RPMI8226 (cell line): Measurements from ENCODE around the gene MICAL2.

Source experiments
- DNase-seq: peaks from one replicate; pipeline ENCODE4 v3.0.0-alpha.2; 2015

MICAL2 gene

DNA sequence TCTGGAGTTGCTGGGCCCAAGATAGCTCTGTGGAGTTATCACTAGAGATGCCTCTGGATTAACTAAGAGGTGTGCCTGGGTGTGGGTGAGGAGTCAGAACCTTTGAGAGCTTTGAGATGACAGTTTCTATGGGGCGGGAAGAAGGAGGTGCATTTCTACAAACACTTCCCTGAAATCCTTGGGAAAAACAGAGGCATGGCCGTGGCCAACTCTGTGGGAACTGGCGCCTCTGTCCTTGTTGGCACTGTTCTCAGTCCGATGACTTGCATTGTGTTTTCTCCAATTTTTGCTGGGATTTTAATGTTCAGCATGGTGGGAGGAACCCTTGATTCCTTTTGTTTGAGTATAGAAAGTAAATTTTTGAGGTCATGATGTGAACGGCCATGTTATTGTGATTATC, 151.2 kb downstream of the MICAL2 start:
- DNase-seq: no peak

DNA sequence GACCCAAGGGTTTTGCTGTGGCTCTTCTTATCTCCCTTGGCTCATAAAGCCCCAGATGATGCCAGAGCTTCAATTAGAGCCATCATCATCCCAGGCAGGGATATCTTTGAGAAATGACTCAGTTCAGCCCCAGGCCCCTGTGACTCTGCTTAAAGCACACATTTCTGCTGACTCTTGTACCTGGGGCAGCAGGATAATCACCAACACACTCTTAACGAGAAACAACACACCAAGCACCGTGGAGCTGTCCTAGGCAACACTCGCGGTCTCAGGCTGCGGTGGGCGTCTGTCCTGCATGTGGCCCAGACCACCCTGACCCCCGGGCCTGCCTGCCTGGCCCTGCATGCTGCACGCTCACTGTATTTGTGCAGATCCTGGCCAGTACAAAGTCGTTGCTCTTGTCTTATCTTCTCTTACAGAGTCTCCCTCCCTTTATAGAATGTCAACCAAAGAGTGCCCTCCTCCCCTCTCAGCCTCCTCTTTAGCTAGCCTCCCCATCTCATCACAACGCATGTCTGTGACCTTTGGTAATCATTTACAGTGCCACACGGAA, 152.8 kb downstream of the MICAL2 start:
- no peak for DNase-seq

DNA sequence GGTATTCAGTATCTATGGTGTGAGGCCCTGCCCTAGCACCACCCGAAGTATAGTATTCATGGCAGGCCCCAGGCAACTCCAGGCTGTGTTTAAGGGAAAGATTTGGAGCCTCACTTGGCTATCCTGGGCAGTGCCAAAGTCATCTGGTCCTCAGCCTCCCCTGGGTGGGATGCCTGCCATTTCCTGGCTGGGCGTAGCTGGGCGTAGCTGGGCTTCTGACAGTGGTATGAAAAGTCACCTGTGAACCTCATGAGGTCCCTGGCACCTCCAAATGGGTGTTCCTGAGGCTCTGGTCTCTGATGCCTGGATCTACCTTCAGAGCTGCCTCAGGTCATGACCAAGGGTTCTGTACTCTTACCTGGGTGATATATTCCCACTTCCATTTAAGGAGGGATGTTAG, 154.0 kb downstream of the MICAL2 start:
- no peak for DNase-seq

DNA sequence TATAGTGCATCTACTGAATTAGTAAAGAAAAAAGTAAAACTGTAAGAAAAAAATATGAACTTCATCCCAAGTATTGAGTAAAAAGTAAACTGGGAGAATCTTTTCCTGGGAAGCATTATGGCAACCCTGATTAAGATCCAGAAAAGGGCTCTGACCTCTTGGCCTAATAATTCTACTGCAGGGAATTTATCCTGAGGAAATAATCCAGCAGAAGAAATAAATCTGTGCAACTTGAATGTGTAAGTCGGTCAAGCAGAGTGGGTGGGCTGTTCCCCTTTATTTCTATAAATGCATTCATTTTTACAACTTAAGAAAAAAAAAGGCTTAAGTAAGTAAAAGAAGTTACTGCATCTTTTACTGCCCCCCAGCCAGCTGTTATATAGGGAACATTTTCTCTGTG, 155.7 kb downstream of the MICAL2 start:
- no peak for DNase-seq

DNA sequence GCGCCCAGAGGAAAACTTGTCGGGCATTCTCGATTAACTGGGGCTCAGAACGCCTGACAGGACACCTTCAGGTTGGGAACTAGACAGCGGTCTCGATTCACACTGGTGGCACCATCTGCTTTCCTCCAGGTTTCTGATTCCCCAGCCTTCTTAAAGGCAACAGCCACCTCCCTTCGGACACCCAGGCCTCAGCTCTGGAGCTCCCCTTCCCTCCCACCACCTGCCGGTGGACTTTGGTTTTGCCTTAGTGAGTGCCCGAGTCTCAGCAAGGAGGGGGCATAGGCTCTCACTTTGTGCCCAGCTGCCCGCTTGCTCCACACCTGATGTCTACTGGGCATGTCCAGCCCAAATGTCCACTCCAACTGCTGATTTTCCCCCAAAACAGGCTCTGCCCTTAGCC, 156.6 kb downstream of the MICAL2 start:
- peak; percentile 25 for DNase-seq

DNA sequence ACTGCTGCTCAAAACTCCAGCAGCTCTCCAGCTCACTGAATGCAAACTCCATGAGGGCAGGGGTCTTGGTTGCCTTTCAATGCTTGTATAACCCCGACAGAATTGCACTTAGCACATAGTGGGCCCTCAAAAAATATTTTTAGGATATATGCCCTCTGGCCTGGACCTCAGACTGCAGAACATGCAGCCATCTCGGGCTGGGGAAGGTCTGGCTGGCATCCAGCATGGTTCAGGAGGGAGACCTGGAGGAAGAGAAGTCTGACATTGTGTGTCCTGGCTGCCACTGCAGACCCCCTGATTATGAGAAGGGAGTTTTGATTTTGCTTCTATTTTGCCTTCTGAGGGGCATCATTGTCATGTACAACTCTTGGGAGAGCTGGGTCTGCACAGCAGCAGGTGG, 157.5 kb downstream of the MICAL2 start:
- no peak for DNase-seq

DNA sequence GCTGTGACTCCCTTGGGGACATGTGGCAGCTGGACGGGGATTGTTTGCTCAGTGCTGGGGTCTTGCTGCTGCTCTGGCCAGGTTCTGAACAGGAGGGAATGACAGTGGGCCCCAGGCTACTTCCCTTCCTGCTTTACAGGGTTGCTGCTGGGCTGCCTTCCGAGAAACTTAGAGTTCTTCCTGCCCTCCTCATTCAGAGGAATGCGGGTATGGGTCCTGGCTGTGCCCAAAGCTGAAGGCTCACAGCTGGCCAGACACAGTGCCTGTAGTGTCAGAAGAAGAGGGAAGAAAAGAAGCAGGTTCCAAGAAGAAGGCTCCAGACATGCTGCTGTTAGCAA, 158.7 kb downstream of the MICAL2 start:
- peak; percentile 9 for DNase-seq

DNA sequence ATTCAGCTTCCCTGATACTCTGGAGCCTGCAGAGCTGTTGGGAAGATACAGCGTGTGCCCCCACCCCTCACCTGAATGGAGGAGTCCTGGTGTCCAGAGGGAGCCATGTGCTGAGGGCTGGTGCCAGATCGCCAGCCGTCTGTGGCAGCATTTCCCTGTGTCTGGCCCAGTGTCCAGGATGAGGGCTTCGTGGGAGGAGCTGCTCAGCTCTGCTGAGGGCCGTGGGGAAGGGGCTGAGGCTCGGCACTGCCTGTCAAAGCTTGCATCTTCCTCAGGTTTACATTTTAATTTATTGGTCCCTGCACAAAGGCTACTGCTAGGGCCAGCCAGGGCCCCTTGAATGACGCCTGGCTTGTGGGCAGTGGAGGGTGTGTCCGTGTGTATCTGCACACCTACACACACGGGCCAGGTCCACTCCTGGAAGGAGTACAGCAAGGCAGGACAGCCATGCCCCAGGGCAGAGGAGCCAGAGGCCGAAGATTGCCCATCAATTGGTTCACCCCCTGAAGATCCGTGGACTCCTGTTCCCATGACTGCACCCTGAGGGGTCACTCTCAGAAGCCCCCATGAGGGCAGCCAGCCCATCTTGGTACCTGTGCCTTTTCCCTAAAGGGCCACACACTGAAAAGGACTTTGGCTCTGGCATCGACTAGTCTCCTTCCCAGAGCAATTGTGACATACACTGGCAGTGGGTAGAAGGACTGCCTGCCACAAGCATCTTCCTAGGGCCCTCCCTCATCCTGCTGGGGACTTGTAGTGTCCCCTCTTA, 159.2 kb downstream of the MICAL2 start:
- DNase-seq: no peak

DNA sequence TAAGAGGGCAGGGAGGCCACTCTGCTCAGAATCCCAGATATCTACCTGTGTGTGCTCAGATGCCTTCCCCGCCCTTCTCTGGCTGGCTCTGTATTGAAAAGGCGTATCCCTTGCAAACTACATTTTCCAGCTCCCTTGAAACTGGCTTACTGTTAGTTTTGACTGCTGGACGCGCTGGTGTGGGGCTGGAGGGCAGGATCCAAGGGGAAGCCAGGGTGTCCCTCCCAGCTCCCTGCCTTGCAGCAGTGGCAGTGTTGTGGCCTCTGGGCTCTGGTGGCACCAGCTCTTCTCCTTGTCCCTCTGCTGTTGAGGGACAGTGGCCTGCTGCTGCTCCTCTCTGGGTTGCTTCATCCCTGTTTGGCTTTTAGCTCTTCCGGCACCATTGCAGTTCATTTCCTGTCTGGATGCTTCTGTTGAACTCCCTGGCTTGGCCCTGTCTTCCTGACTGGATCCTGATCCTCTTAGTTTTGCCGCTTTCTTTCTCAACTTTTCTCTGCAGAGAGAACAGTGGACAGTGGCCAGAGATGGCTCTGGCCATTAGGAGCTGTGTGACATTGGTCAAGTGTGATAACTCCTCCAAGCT, 159.9 kb downstream of the MICAL2 start:
- DNase-seq: no peak

DNA sequence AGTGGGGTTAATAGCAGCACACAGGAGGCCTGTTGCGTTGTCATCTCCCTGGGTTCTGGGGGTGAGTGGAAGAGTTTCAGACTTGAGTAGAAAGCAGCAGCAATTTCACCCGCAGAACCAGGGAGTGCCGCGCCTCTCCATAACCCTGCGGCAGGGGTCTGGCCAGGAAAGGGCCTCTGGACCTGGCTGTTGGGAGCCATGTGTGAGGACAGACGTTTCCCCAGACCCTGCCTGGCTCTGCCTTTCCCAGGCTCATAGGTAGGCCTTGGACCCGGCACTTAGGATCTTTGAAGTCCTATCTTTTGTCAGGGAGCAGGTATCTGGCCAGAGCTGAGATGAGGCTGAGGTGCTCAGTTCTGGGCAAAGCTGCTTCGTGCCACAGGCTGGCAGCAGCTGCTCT, 160.4 kb downstream of the MICAL2 start:
- no peak for DNase-seq

DNA sequence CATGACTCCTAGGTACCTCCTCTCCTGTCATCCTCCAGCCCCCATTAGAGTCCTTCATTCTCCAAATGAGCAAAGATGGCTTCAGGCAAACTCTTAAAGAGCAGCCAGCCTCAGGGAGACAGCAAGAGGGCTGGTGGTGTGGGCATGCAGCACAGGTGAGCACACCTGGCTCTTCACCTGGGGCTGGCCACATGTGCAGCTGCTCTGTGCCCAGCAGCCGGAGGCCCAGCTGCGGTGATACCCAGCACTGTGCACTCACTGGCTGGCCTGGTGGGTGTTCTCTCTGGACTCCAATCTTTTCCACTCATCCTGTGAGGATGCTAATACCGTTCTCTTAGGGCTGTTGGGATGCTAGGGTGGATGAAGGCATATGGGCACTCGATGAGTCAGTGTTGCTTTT, 160.9 kb downstream of the MICAL2 start:
- DNase-seq: no peak

DNA sequence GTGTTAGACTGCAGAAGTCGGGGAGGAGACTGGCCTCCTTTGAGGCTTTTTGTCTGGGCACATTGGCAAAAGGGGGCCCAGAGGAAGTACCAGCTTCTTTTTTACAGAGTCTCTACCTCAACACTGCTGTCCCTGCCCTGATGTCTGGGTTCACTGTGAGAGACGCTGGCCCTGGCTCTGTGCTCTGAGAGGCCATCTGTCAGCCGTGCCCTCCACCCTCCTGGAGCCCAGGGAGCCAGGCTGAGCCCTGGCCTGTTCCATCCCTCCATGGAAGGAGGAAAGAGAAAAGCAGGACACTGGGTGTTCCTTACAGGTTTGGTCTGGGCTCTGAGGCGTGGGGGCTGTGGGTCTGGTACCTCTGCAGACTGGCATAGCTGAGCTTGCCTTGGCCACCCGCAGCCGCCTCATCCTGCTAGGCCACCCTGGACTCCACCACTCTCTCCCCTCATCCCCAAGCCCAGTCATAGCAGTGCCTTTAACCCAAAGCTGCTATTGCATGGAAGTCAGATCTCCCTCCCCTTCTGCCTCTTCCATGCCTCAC, 161.5 kb downstream of the MICAL2 start:
- no peak for DNase-seq

DNA sequence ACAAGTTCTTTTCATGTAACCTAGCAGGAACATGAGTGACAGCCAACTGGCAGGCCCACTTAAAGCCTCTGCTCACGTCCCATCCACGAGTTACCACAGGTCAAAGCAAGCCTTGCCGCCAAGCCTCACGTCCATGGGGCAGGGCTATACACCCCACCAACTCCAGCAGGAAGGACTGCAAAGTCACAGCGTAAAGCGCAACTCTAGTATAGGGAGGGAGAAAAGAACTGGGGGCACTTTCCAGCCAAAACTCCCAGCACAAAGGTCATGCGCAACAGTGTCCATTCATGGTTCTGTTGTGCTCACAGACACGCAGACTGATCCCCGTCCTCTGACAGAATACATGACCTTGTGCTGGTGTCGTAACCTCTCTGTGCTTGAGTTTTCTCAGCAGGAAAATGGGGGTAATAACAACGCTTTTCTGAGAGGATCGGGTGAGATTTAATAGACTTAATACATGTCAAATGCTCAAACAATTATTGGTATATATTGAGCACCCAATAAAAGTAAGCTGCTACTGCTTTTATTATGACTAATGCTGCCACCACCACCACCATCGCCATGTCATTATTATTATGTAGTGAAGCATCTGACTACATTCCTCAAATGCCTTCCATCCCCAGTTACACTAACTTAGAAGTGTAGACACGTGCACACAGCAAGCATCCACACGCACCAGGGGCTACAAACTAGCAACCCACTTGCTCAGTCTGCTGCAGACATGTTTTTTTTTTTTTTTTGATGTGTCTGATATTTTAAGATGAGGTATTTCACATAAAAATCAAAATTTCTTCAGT, 162.6 kb downstream of the MICAL2 start:
- DNase-seq: no peak

DNA sequence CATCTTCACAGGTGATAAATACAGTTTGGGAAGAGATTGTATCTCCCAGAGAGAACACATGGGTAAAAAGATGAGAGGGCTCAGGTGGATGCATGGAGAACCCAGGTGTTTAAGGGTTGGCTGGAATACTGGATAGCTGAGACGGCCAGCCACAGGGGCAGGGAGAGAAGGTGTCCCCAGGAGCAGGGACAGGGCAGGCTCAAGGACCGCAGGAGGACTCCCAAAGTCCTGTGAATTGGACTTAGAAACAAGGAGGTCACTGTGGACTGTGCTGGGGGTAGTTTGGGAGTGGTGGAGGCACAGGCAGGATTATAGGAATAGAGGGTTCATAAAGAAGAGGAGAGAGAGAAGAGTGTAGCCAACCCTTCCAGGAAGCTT, 163.2 kb downstream of the MICAL2 start:
- no peak for DNase-seq

DNA sequence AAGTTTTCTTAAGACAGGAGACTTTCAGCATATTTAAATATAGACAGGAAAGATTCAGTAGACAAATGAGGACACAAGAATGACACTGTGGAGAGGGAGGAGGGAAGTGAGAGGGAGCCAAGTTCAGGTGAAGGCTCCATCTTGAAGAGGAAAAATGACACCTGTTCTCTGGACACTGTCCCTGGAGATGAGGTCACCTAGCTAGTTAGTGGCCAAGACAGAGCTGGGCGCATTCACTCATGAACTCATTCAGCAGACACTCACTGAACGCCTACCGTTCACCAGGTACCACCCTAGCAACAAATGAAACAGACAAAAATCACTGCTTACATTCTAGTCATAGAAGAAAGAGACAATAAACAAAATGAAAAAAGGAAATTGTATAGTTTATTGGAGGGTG, 163.7 kb downstream of the MICAL2 start:
- no peak for DNase-seq

DNA sequence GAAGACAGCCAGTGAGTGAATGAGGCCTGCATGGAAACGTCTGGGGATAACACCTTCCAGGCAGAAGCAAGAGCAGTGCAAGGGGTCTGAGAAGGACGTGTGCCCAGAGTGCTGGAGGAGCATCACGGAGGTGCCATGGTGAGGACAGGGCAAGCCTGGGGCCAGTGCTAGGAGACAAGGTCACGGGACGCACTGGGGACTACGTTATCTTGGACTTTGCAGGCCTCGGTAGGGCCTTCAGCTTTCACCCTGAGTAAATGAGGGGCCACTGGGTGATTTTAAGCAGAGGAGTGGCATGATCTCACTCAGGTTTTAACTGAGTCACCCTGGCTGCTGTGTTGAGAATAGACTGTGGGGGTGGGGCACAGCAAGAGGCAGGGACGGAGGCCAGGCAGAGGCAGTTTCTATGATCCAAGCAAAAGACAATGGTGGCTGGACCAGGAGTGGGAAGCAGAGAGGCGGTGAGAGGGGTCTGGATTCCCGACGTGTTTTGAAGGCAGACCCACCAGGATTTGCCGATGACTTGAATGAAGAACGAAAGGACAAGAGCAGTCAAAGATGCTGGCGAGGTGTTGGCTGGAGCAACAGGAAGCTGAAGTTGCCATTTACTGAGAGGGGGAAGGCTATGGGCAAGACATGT, 164.3 kb downstream of the MICAL2 start:
- DNase-seq: no peak

DNA sequence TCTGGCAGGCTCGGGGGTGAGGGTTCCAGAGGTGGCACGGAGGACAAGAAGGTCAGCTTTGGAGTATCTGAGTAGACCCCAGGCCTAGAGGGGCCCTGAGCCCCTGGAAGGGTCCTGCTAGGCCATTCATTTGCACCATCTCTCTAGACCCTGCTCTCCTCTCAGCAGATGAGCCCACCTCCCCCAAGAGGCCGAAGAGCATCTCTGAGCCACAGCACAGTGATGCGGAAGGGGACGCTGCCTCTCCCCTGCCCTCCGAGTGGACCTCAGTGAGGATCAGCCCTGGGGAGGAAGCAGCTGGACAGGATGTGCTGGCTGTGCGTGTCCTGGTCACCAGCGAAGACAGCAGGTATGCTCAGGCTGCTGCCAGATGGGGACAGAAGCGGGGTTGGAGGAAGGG, 165.4 kb downstream of the MICAL2 start:
- no peak for DNase-seq

DNA sequence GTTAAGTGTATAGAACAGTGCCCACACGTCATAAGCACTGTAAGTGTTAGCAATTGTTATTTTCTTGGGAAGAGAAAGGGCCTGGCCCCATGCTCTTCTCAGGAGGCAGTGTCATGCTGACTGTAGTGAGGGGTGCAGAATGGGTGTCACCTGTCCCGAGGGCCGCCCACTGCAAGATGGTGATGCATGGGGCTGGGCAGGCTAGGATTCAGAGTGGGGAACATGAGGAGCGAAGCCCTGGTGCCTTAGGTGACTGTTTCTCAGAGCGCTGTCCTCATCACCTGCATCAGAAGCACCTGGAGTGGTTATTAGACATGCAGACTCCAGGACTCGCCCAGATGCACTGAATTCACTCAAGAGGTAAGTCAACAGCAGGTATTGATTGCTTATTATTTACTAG, 166.0 kb downstream of the MICAL2 start:
- no peak for DNase-seq

DNA sequence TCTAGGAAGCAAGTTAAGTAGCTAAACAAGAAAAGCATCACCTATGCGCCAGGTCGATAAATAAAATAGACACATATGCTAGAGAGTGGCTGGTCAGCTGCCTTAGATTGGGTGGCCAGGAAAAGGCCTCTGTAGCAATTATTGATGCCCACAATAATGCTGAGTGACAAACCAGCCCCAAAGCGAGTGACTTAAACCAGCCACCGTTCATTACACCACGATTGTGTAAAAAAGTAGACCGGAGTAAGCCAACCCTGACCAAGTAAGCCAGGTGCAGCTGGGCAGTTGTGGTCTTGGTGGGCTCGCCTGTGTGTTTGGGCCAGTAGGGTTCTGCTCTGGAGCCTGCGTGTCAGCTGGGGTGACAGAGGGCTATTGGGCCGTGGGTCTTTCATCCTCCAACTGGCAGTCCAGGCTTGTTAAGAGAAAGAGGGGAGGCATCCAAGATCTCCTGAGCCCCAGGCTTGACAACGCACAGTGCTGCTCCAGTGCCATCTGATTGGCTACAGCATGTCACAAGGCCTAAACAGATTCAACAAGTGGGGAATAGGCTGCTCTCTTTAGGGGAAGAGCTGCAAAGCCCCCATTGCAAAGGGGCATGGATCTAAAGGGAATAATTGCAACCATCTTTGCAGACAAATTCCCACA, 166.6 kb downstream of the MICAL2 start:
- no peak for DNase-seq

DNA sequence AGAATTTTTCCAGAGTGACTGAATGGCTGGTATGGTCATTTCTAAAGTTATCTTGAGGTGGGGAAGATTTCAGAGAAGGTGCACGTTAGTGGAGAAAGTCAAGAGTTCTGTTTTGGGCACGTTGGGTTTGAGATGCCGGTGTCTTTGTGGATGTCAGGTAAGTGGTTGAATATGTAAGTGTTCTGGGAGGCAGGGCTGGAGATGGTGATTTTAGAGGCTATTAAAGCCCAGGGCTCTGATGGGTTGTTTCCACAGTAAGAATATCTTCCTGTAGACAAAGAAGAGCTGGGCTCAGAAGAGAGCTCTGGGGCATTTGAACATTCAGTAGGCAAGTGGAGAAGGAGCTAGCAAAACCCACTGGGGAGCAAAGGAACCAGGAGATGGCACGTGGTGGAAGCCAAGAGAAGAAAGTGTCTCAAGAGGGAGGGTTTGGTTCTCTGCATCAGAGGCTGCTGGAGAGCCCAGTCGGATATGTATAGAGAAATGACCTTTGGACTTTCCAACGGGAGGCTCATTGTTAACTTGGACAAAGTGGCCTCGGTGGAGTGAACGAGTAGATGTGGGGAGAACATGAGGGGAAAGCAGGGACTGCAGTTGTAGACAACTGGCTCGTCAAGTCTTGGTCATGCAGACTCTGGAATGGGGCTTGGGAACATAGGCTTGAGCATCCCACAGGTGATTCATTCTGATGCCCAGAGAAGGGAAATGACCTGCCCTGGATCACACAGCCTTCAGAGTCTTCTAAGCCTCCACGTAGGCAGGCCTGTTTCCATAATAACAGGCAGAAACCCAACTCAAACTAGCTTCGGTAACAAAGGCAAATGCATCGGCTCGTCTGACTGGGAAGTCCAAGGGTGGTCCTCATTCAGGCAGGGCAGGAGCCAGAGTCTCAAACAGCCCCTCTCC, 168.6 kb downstream of the MICAL2 start:
- no peak for DNase-seq

DNA sequence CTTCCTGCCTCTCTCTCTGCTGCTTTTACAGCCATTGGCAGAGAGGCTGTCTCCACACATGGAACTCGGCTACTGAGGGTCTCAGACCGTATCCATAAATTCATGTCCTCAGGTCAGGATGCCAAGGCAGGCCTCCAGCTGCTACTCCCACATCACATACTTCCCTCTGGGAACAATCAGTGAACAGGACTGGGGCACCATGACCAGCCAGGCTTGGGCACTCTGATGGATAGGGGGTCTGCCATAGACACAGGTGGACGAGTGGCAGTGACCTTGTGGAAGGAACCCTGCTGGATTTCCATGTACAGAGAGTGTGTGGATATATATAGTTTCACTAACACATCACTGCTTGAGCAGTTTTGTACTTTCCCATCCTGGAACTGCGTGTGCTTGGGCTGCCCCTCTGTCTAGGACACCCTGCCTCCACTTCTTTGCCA, 169.3 kb downstream of the MICAL2 start:
- no peak for DNase-seq
